Measurements from ENCODE around the gene ECSIT.

ECSIT gene

DNA sequence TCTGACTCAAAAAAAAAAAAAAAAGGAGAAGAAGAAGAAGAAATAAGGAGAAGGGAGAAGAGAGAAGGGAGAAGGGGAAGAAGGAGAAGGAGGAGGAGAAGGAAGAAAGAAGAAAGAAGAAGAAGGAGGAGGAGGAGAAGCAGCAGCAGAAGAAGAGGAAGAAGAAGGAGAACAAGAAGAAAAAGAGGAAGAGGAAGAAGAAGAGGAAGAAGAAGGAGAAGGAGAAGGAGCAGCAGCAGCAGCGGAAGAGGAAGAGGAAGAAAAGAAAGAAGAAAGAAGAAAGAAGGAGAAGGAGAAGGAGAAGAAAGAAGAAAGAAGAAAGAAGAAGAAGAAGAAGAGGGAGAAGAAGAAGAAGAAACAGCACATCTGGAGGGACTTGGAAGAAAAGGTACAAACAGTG lies 5.6 kb upstream of the ECSIT start:
- H3K27ac ChIP-seq, result peak overlapping the region; percentile 92 to 98

DNA sequence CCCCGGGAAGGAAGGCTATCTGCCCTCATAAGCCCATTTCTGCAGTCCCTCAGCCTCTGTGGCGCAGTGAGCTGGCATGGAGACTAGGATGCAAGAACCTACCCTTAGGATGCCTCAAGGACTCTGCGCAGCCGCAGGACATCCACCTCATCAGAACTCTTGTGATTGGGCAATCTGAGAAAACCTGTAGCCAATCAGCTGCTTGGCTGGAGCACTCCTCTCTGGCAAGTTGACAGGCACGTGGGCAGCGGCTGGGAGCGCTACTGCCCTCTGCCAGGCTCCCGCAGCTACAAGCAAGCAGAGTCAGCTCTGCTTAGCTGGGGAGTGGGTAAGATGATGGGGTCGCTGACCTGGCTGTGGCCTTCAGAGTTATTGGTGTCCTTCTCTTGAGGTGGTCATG lies 1.5 kb upstream of the ECSIT start:
- intact Hi-C loops (cut with DNase I; ENCODE audit: low total_unique reads), result no loop called here
- Histone ChIP-seq H3K27me3 (no peaks in the 10 kb centered on the region), H3K9me3 (no peaks in the 10 kb centered on the region), H3K4me3 (no peak overlapping the region), H3K27ac (peak overlapping the region; percentile 81 to 88), H3K36me3 (no peaks in the 10 kb centered on the region), H3K4me1 (peaks cover 0 to 44% (median 20%) of the 10 kb centered on the region in 4 donors)
- DNase-seq, result peak; percentile 53 to 90
- TF ChIP-seq CTCF (IDR thresholded peaks at IDR 0.05), result peak in 1 of 2 experiments; percentile 23

More for the DNA sequence above, 5.6 kb upstream of the ECSIT start:
- no peaks in the 10 kb centered on the region for H3K9me3 ChIP-seq
- no peak for DNase-seq
- no peak overlapping the region for H3K4me3 ChIP-seq
- no peaks in the 10 kb centered on the region for H3K27me3 ChIP-seq
- intact Hi-C loops (cut with DNase I; ENCODE audit: low total_unique reads), result no loop called here
- H3K36me3 ChIP-seq, result no peaks in the 10 kb centered on the region
- H3K4me1 ChIP-seq, result peaks cover 0 to 39% (median 18%) of the 10 kb centered on the region in 4 donors
- TF ChIP-seq CTCF (IDR thresholded peaks at IDR 0.05), result no peak

- no peaks in the 10 kb centered on the region for H3K9me3 ChIP-seq
- no peak for TF ChIP-seq CTCF (IDR thresholded peaks at IDR 0.05)
- H3K36me3 ChIP-seq, result peaks cover 9 to 88% (median 53%) of the 10 kb centered on the region in 3 donors
- no peaks in the 10 kb centered on the region for H3K27me3 ChIP-seq
- no peak overlapping the region for H3K27ac ChIP-seq
- no peak overlapping the region for H3K4me3 ChIP-seq
- intact Hi-C loops (cut with DNase I; ENCODE audit: low total_unique reads), result no loop called here
- DNase-seq, result no peak
- no peaks in the 10 kb centered on the region for H3K4me1 ChIP-seq
These were observed 9.8 kb downstream of the ECSIT start for GRCh38 chr19:11519138-11519537.

- Histone ChIP-seq H3K27me3 (no peaks in the 10 kb centered on the region), H3K27ac (no peak overlapping the region), H3K4me1 (no peaks in the 10 kb centered on the region), H3K4me3 (no peak overlapping the region), H3K9me3 (no peaks in the 10 kb centered on the region), H3K36me3 (peaks cover 17 to 78% (median 60%) of the 10 kb centered on the region in 3 donors)
- intact Hi-C loops (cut with DNase I; ENCODE audit: low total_unique reads), result no loop called here
- no peak for DNase-seq
- no peak for TF ChIP-seq CTCF (IDR thresholded peaks at IDR 0.05)
These were observed 15.0 kb downstream of the ECSIT start for GRCh38 chr19:11513946-11514345.

GRCh38 chr19:11510444-11510843 lies 18.5 kb downstream of the ECSIT start:
- H3K27ac ChIP-seq, result no peak overlapping the region
- DNase-seq, result no peak
- no peak for TF ChIP-seq CTCF (IDR thresholded peaks at IDR 0.05)
- intact Hi-C loops (cut with DNase I; ENCODE audit: low total_unique reads), result no loop called here
- no peaks in the 10 kb centered on the region for H3K27me3 ChIP-seq
- no peaks in the 10 kb centered on the region for H3K9me3 ChIP-seq
- peaks cover 0 to 8% (median 5%) of the 10 kb centered on the region in 4 donors for H3K4me1 ChIP-seq
- no peak overlapping the region for H3K4me3 ChIP-seq
- peaks cover 8 to 43% (median 28%) of the 10 kb centered on the region in 3 donors for H3K36me3 ChIP-seq

Measured in tibial artery (tissue), 4 donors.